Stimulated activated naive CD8-positive, alpha-beta T cell treated with anti-CD3 and anti-CD28 coated beads, Interleukin-15, Interleukin-2, amounts not matched to agents 100 ng/mL and 50 ng/mL, for 24 hours (primary cell): ENCODE results near the gene FIP1L1.
"Not testable (repeated sequence)": the region's sequence is repeated elsewhere in the genome, so short reads cannot be mapped to it uniquely, and the experiment has no call there.

ENCODE experiments used
- H3K27ac Mint-ChIP-seq: one replicate; pipeline ENCODE4 v1.8.0; 2021; ENCODE audit warnings: mild to moderate bottlenecking, mixed read lengths
- H3K27me3 Mint-ChIP-seq: one replicate; pipeline ENCODE4 v1.8.0; 2021; ENCODE audit warnings: mixed read lengths
- H3K36me3 Mint-ChIP-seq: one replicate; pipeline ENCODE4 v1.8.0; 2021; ENCODE audit warnings: low read depth, mixed read lengths
- H3K4me1 Mint-ChIP-seq: one replicate; pipeline ENCODE4 v1.8.0; 2021; ENCODE audit warnings: low read depth, mixed read lengths
- H3K4me3 Mint-ChIP-seq: one replicate; pipeline ENCODE4 v1.8.0; 2021; ENCODE audit warnings: mild to moderate bottlenecking, mixed read lengths
- H3K9me3 Mint-ChIP-seq: one replicate; pipeline ENCODE4 v1.8.0; 2021; ENCODE audit warnings: mixed read lengths

FIP1L1 gene

GRCh38 chr4:53431052-53431451 lies 53.6 kb downstream of the FIP1L1 start:
- no peaks in the 10 kb centered on the region for H3K27me3 Mint-ChIP-seq

GRCh38 chr4:53432528-53433424 lies 55.3 kb downstream of the FIP1L1 start:
- no peaks in the 10 kb centered on the region for H3K9me3 Mint-ChIP-seq
- no peak overlapping the region for H3K27ac Mint-ChIP-seq
- H3K4me3 Mint-ChIP-seq: no peak overlapping the region
- peaks cover 24% of the 10 kb centered on the region for H3K4me1 Mint-ChIP-seq
- H3K36me3 Mint-ChIP-seq: peaks cover 65% of the 10 kb centered on the region
- no peaks in the 10 kb centered on the region for H3K27me3 Mint-ChIP-seq

More at GRCh38 chr4:53431052-53431451, 53.6 kb downstream of the FIP1L1 start:
- Mint-ChIP-seq H3K9me3 (no peaks in the 10 kb centered on the region), H3K27ac (no peak overlapping the region), H3K4me1 (peaks cover 24% of the 10 kb centered on the region), H3K36me3 (peaks cover 66% of the 10 kb centered on the region), H3K4me3 (no peak overlapping the region)

GRCh38 chr4:53436251-53436650 lies 58.8 kb downstream of the FIP1L1 start:
- H3K4me3 Mint-ChIP-seq: no peak overlapping the region
- H3K4me1 Mint-ChIP-seq: peaks cover 12% of the 10 kb centered on the region
- no peaks in the 10 kb centered on the region for H3K27me3 Mint-ChIP-seq
- H3K27ac Mint-ChIP-seq: no peak overlapping the region
- H3K36me3 Mint-ChIP-seq: peaks cover 60% of the 10 kb centered on the region
- no peaks in the 10 kb centered on the region for H3K9me3 Mint-ChIP-seq

- no peaks in the 10 kb centered on the region for H3K4me1 Mint-ChIP-seq
- H3K27me3 Mint-ChIP-seq: no peaks in the 10 kb centered on the region
- H3K4me3 Mint-ChIP-seq: no peak overlapping the region
- H3K9me3 Mint-ChIP-seq: no peaks in the 10 kb centered on the region
- no peak overlapping the region for H3K27ac Mint-ChIP-seq
- H3K36me3 Mint-ChIP-seq: peaks cover 78% of the 10 kb centered on the region
Measured at GRCh38 chr4:53441564-53441963, 64.1 kb downstream of the FIP1L1 start.

DNA sequence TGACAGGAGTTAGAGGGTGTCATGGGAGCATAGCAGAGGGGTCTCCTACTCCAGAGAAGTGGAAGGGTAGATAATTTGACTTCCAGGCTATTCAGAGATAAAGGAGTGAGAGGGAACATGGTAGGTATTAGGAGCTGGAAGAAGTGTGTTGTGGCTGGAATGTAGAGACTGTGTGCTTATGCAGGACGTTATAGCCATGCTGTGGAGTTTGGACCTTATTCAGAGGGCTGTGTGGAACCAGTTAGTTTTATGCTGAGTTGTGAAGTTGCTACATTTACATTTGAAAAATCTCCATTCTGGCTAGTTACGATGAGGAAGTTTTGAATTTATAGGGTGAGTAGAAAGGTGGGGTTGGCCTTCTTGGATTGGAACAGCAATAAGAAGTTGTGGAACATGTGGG lies 67.5 kb downstream of the FIP1L1 start:
- Mint-ChIP-seq H3K9me3 (no peaks in the 10 kb centered on the region), H3K4me1 (no peaks in the 10 kb centered on the region), H3K4me3 (no peak overlapping the region), H3K27me3 (no peaks in the 10 kb centered on the region), H3K27ac (no peak overlapping the region), H3K36me3 (peaks cover 73% of the 10 kb centered on the region)

DNA sequence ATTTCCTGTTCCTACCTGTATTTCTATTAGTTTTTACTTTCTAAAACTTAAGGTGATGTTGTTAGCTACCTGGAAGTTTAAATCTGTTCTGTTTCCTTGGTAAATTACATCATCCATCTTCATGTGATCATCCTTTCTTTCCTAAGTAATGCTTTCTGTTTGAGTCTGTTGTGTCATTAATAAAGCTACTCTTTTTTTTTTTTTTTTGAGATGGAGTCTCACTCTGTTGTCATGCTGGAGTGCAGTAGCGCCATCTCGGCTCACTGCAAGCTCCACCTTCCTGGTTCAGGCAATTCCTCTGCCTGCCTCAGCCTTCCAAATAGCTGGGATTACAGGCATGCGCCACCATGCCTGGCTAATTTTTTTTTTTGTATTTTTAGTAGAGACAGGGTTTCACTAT lies 73.3 kb downstream of the FIP1L1 start:
- Mint-ChIP-seq H3K9me3 (no peaks in the 10 kb centered on the region), H3K36me3 (peaks cover 63% of the 10 kb centered on the region), H3K27me3 (no peaks in the 10 kb centered on the region), H3K27ac (no peak overlapping the region), H3K4me1 (no peaks in the 10 kb centered on the region), H3K4me3 (no peak overlapping the region)

- no peak overlapping the region for H3K4me3 Mint-ChIP-seq
- H3K36me3 Mint-ChIP-seq: peaks cover 48% of the 10 kb centered on the region
- H3K27ac Mint-ChIP-seq: no peak overlapping the region
- H3K9me3 Mint-ChIP-seq: no peaks in the 10 kb centered on the region
- H3K4me1 Mint-ChIP-seq: no peaks in the 10 kb centered on the region
- H3K27me3 Mint-ChIP-seq: no peaks in the 10 kb centered on the region
Measured at GRCh38 chr4:53453385-53453784, 75.9 kb downstream of the FIP1L1 start.

DNA sequence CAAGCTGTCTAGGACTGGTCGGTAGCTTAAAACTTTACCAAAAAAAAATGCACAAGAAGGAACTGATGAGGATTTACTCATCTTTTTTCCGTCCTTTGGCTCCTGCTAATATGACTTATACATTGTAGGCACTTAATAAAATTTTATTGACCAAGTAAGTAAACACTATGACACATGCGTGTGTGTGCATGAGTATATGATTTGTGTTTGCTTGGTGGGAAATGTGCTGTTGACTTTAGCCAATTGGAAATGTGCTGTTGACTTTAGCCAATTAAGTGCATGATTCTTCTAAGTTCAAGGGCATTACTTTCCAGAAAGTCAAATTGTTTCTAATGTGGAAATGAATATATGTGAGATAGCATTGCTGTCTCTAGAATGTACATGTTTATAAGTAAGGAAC lies 78.3 kb downstream of the FIP1L1 start:
- H3K36me3 Mint-ChIP-seq: peaks cover 67% of the 10 kb centered on the region
- H3K27ac Mint-ChIP-seq: no peak overlapping the region
- no peak overlapping the region for H3K4me3 Mint-ChIP-seq
- no peaks in the 10 kb centered on the region for H3K4me1 Mint-ChIP-seq
- H3K9me3 Mint-ChIP-seq: no peaks in the 10 kb centered on the region
- no peaks in the 10 kb centered on the region for H3K27me3 Mint-ChIP-seq

DNA sequence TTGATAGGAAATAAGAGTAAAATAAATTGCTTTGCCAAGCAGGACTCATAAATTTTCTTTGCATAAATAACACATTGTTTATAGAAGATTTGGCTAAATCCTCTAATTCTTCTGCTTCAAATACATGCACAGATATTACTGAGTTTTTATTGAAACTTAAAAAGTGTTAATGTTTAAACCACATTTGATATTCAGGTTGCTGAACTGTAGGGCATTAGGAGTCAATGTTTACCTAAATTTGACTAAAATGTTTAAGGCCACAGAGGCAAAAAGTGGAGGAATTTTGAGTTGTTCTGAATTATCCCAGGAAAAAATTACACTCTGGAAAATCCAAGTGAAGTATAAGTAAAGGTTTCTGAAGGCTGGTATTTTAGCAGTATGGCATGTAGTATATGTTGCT lies 78.7 kb downstream of the FIP1L1 start:
- Mint-ChIP-seq H3K36me3 (peaks cover 67% of the 10 kb centered on the region), H3K4me1 (no peaks in the 10 kb centered on the region), H3K9me3 (no peaks in the 10 kb centered on the region), H3K27me3 (no peaks in the 10 kb centered on the region), H3K4me3 (no peak overlapping the region), H3K27ac (no peak overlapping the region)

DNA sequence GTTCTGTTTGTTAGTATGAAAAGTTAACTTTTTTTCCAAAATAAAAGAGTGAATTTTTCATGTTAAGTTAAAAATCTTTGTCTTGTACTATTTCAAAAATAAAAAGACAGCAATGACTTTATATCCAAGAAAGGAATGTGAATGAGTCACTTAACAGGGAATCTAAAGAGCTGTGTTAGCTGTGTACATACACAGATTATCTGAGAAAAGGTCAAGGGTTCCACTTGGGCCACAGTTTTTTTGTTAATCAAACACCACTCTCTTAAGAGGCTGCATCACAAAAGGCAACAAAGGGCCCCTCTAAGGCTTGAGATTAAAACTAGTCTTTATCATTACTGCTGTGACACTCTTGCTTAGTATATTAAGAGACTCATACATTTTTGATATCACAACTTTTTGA lies 82.1 kb downstream of the FIP1L1 start:
- no peaks in the 10 kb centered on the region for H3K27me3 Mint-ChIP-seq

GRCh38 chr4:53461244-53461643 lies 83.8 kb downstream of the FIP1L1 start:
- Mint-ChIP-seq H3K27me3 (no peaks in the 10 kb centered on the region), H3K9me3 (no peaks in the 10 kb centered on the region), H3K4me3 (no peak overlapping the region), H3K4me1 (no peaks in the 10 kb centered on the region), H3K36me3 (peaks cover 54% of the 10 kb centered on the region), H3K27ac (no peak overlapping the region)

More for the DNA sequence above, 82.1 kb downstream of the FIP1L1 start:
- Mint-ChIP-seq H3K9me3 (no peaks in the 10 kb centered on the region), H3K4me3 (no peak overlapping the region), H3K36me3 (peaks cover 70% of the 10 kb centered on the region), H3K27ac (no peak overlapping the region), H3K4me1 (no peaks in the 10 kb centered on the region)

- H3K9me3 Mint-ChIP-seq: peaks cover 14% of the 10 kb centered on the region
- no peak overlapping the region for H3K27ac Mint-ChIP-seq
- no peak overlapping the region for H3K4me3 Mint-ChIP-seq
- no peaks in the 10 kb centered on the region for H3K4me1 Mint-ChIP-seq
- H3K27me3 Mint-ChIP-seq: no peaks in the 10 kb centered on the region
- peaks cover 49% of the 10 kb centered on the region for H3K36me3 Mint-ChIP-seq
Measured at GRCh38 chr4:53463340-53463739, 85.9 kb downstream of the FIP1L1 start.

DNA sequence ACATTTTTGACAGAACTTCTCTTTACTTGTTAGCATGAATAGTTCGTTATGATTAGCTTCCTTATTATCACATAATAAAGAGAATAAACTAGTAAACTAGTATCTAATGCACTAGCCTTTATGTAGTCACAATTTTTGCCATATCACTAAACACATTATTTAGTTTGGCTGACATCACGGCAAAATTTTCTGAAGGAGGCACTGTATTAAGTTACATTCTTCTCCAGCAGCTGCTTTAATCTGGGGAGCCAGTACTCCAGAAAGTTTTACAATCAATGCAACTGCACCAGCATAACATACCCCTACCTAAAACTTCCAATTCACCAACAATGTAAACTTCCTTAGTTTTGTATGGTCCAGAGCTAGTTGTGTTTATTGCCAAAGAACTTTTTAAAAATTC lies 87.8 kb downstream of the FIP1L1 start:
- Mint-ChIP-seq H3K9me3 (peaks cover 15% of the 10 kb centered on the region), H3K4me1 (no peaks in the 10 kb centered on the region), H3K27me3 (no peaks in the 10 kb centered on the region), H3K36me3 (peaks cover 33% of the 10 kb centered on the region), H3K27ac (no peak overlapping the region), H3K4me3 (no peak overlapping the region)

- H3K27me3 Mint-ChIP-seq: no peaks in the 10 kb centered on the region
- H3K4me3 Mint-ChIP-seq: no peak overlapping the region
- H3K4me1 Mint-ChIP-seq: no peaks in the 10 kb centered on the region
Measured at GRCh38 chr4:53465891-53466290, 88.5 kb downstream of the FIP1L1 start.

GRCh38 chr4:53466576-53466975 lies 89.1 kb downstream of the FIP1L1 start:
- Mint-ChIP-seq H3K36me3 (peaks cover 22% of the 10 kb centered on the region), H3K9me3 (peaks cover 15% of the 10 kb centered on the region)
- not testable (repeated sequence) for H3K4me3 Mint-ChIP-seq

More at GRCh38 chr4:53465891-53466290, 88.5 kb downstream of the FIP1L1 start:
- H3K36me3 Mint-ChIP-seq: peaks cover 28% of the 10 kb centered on the region
- peaks cover 15% of the 10 kb centered on the region for H3K9me3 Mint-ChIP-seq
- no peak overlapping the region for H3K27ac Mint-ChIP-seq

More at GRCh38 chr4:53466576-53466975, 89.1 kb downstream of the FIP1L1 start:
- not testable (repeated sequence) for H3K27me3 Mint-ChIP-seq, H3K27ac Mint-ChIP-seq, H3K4me1 Mint-ChIP-seq
